HL-60 (cell line): ENCODE data around the gene PTPRG.

Experiments
- CTCF ChIP-seq: IDR thresholded peaks from one replicate; pipeline ENCODE4 v1.5.1; 2011; ENCODE audit warnings: low read length, control low read depth, inconsistent platforms; ENCODE audit not compliant: insufficient read depth
- GABPA ChIP-seq: IDR thresholded peaks from 2 replicates; pipeline ENCODE4 v1.6.1; 2012; ENCODE audit warnings: low read depth
- POLR2AphosphoS5 ChIP-seq: IDR thresholded peaks from 2 replicates; pipeline ENCODE4 v1.6.1; 2012; ENCODE audit warnings: low read depth
- REST ChIP-seq: IDR thresholded peaks from 2 replicates; pipeline ENCODE4 v1.6.1; 2012; ENCODE audit warnings: low read depth; ENCODE audit not compliant: insufficient replicate concordance
- SPI1 ChIP-seq: IDR thresholded peaks from 2 replicates; pipeline ENCODE4 v1.6.1; 2012; ENCODE audit warnings: low read depth, mild to moderate bottlenecking, borderline replicate concordance

- no peak for TF ChIP-seq REST
- TF ChIP-seq CTCF = no peak
- no peak for TF ChIP-seq POLR2AphosphoS5
- no peak for TF ChIP-seq GABPA
- TF ChIP-seq SPI1 = no peak
Observed at GRCh38 chr3:62090519-62090918, 529.1 kb downstream of the PTPRG start.
